Measurements from ENCODE around the gene EXD1. TPM values are rescaled to one million over a fixed set of nuclear protein-coding genes. Genes with fewer than 3 reads are reported as not detected.

The EXD1 gene
- total RNA-seq, 1 experiment from 2014 or later = 0.37 TPM

DNA sequence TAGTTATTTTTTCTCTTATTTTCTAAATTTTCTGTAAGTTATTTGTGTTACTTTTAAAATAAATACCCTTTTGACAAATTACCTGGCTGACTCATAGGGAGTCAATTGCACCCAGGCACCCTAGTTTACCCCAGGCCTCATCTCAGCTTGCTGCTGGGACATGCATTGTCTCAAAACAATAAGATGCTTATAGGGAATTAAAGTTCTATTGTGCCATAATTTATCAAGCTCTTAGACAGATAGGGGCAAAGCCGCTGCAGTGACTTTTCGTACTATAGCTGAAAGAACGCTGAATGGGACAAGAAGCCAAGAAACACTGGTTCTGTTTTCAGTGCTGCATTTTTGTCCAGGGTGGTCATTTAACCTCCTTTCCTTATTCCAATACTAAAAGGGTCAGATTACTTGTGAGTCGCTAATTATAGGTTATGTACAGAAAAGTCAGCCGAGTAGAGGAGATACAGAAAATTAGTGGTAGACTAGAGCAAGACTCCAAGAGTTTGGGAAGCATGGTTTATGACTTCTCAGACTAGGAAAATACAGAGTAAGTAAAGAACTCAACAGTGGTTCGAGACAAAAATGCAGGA lies 50.3 kb downstream of the EXD1 start:
- ChIA-PET CTCF (interaction anchor here (0.6 kb wide), 1 partner anchor 133 kb away, joined by 4 read pairs; no protein-coding TSS in a partner anchor), POLR2A (no interaction called here)
- intact Hi-C loops (cut with micrococcal nuclease) = no loop called here
- H3K9me3 Mint-ChIP-seq (ENCODE audit: unreplicated experiment) = no peaks in the 10 kb centered on the region
- H3K4me1 Mint-ChIP-seq (ENCODE audit: insufficient read depth, unreplicated experiment) = no peaks in the 10 kb centered on the region
- no peak for TF ChIP-seq CTCF (IDR thresholded peaks at IDR 0.05; ENCODE audit: unreplicated experiment)
- no peak overlapping the region for H3K4me3 Mint-ChIP-seq (ENCODE audit: unreplicated experiment)
- H3K36me3 Mint-ChIP-seq (ENCODE audit: insufficient read depth, unreplicated experiment) = no peaks in the 10 kb centered on the region
- DNase-seq (ENCODE audit: unreplicated experiment) = no peak
- no peaks in the 10 kb centered on the region for H3K27me3 Mint-ChIP-seq (ENCODE audit: insufficient read depth, unreplicated experiment)
- BruUV-seq (replicated peaks) = no TSS peak
- no peak overlapping the region for H3K27ac Mint-ChIP-seq (ENCODE audit: low read depth, unreplicated experiment)

DNA sequence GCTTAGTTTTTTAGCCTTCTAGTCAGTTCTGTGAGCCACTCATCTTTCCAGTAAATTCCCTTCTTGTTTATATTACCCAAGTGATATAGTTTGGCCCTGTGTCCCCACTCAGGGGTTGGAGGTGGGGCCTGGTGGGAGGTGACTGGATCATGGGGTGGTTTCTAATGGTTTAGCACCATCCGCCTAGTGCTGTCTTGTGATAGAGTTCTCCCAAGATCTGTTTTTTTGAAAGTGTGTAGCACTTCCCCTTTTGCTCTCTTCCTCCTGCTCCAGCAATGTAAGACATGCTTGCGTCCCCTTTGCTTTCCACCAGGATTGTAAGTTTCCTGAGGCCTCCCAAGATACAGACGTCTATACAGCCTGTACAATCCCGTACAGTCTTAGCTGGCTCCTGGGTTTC lies 60.8 kb downstream of the EXD1 start:
- CTCF ChIA-PET = no interaction called here
- H3K27me3 Mint-ChIP-seq (ENCODE audit: insufficient read depth, unreplicated experiment) = peaks cover 11% of the 10 kb centered on the region
- H3K36me3 Mint-ChIP-seq (ENCODE audit: insufficient read depth, unreplicated experiment) = no peaks in the 10 kb centered on the region

GRCh38 chr15:41169086-41169485 lies 61.5 kb downstream of the EXD1 start:
- no peak overlapping the region for H3K4me3 Mint-ChIP-seq (ENCODE audit: unreplicated experiment)
- H3K36me3 Mint-ChIP-seq (ENCODE audit: insufficient read depth, unreplicated experiment) = no peaks in the 10 kb centered on the region
- BruUV-seq (replicated peaks) = no TSS peak
- TF ChIP-seq CTCF (IDR thresholded peaks at IDR 0.05; ENCODE audit: unreplicated experiment) = no peak
- no peaks in the 10 kb centered on the region for H3K4me1 Mint-ChIP-seq (ENCODE audit: insufficient read depth, unreplicated experiment)
- intact Hi-C loops (cut with micrococcal nuclease) = no loop called here
- ChIA-PET CTCF (no interaction called here), POLR2A (no interaction called here)
- H3K27ac Mint-ChIP-seq (ENCODE audit: low read depth, unreplicated experiment) = no peak overlapping the region
- DNase-seq (ENCODE audit: unreplicated experiment) = no peak
- peaks cover 11% of the 10 kb centered on the region for H3K27me3 Mint-ChIP-seq (ENCODE audit: insufficient read depth, unreplicated experiment)
- no peaks in the 10 kb centered on the region for H3K9me3 Mint-ChIP-seq (ENCODE audit: unreplicated experiment)

More for the DNA sequence above, 60.8 kb downstream of the EXD1 start:
- POLR2A ChIA-PET = no interaction called here
- no peak overlapping the region for H3K4me3 Mint-ChIP-seq (ENCODE audit: unreplicated experiment)
- no TSS peak for BruUV-seq (replicated peaks)
- H3K27ac Mint-ChIP-seq (ENCODE audit: low read depth, unreplicated experiment) = no peak overlapping the region
- TF ChIP-seq CTCF (IDR thresholded peaks at IDR 0.05; ENCODE audit: unreplicated experiment) = no peak
- DNase-seq (ENCODE audit: unreplicated experiment) = no peak
- no peaks in the 10 kb centered on the region for H3K9me3 Mint-ChIP-seq (ENCODE audit: unreplicated experiment)
- intact Hi-C loops (cut with micrococcal nuclease) = no loop called here
- no peaks in the 10 kb centered on the region for H3K4me1 Mint-ChIP-seq (ENCODE audit: insufficient read depth, unreplicated experiment)

- no TSS peak for BruUV-seq (replicated peaks)
- POLR2A ChIA-PET = interaction anchor here (0.7 to 1.1 kb wide), 2 partner anchors 45 to 47 kb away, joined by 5 read pairs; partner anchors contain the start of gene INO80
Measured at GRCh38 chr15:41161736-41162135, 68.8 kb downstream of the EXD1 start.

More at GRCh38 chr15:41161736-41162135, 68.8 kb downstream of the EXD1 start:
- Mint-ChIP-seq H3K9me3 (ENCODE audit: unreplicated experiment) (no peaks in the 10 kb centered on the region), H3K27ac (ENCODE audit: low read depth, unreplicated experiment) (no peak overlapping the region), H3K4me1 (ENCODE audit: insufficient read depth, unreplicated experiment) (no peaks in the 10 kb centered on the region), H3K36me3 (ENCODE audit: insufficient read depth, unreplicated experiment) (no peaks in the 10 kb centered on the region), H3K4me3 (ENCODE audit: unreplicated experiment) (no peak overlapping the region), H3K27me3 (ENCODE audit: insufficient read depth, unreplicated experiment) (peaks cover 10% of the 10 kb centered on the region)
- no peak for DNase-seq (ENCODE audit: unreplicated experiment)
- CTCF ChIA-PET = no interaction called here
- no peak for TF ChIP-seq CTCF (IDR thresholded peaks at IDR 0.05; ENCODE audit: unreplicated experiment)
- intact Hi-C loops (cut with micrococcal nuclease) = no loop called here
